Measurements from ENCODE around the gene ZNF91. TPM values are rescaled to one million over a fixed set of nuclear protein-coding genes. Genes with fewer than 3 reads are reported as not detected.
"Not testable (repeated sequence)": the region's sequence is repeated elsewhere in the genome, so short reads cannot be mapped to it uniquely, and the experiment has no call there.

The ZNF91 gene
- total RNA-seq, 1 experiment from 2014 or later: 0.58 TPM

- Histone ChIP-seq H3K9me3 (replicated peaks) (no peaks in the 10 kb centered on the region), H3K4me1 (replicated peaks) (no peaks in the 10 kb centered on the region), H3K27ac (no peak overlapping the region), H3K27me3 (replicated peaks) (no peaks in the 10 kb centered on the region), H3K4me3 (no peak overlapping the region), H3K36me3 (no peaks in the 10 kb centered on the region)
- DNase-seq (ENCODE audit: low read depth in 1 of 2, low spot score in 2 of 2): no peak
Observed at GRCh38 chr19:23382955-23383354, 12.3 kb downstream of the ZNF91 start.

GRCh38 chr19:23381114-23381513 is 14.2 kb downstream of the ZNF91 start:
- no peak overlapping the region for H3K4me3 ChIP-seq
- H3K9me3 ChIP-seq (replicated peaks): no peaks in the 10 kb centered on the region; the same call in 1 of the 2 replicates
- H3K27me3 ChIP-seq (replicated peaks): no peaks in the 10 kb centered on the region
- no peaks in the 10 kb centered on the region for H3K4me1 ChIP-seq (replicated peaks)
- no peaks in the 10 kb centered on the region for H3K36me3 ChIP-seq
- H3K27ac ChIP-seq: no peak overlapping the region
- no peak for DNase-seq (ENCODE audit: low read depth in 1 of 2, low spot score in 2 of 2)

- not testable (repeated sequence) for H3K36me3 ChIP-seq; H3K27ac ChIP-seq; H3K4me1 ChIP-seq (replicated peaks); H3K9me3 ChIP-seq (replicated peaks); H3K4me3 ChIP-seq; H3K27me3 ChIP-seq (replicated peaks); DNase-seq (ENCODE audit: low read depth in 1 of 2, low spot score in 2 of 2)
Observed at GRCh38 chr19:23379671-23380070, 15.6 kb downstream of the ZNF91 start.

DNA sequence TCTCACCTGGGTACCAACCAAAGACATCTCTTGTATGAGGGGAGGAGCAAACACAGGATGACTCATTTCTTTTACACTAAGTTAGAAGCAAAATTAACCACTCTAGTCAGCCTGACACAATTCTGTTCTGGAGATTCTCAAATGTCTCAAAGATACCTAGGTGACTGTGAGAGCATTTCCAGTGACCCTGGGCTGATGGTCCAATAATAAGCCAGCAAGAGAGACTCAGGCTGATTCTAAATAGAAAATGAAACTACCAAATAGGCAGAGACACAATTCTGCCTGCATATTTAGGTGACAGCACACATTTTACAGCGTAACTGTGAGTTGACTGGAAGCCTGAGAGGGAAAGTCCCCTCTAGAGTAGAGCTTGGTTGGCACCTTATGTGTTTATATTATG is 16.3 kb downstream of the ZNF91 start:
- H3K36me3 ChIP-seq: no peaks in the 10 kb centered on the region
- DNase-seq (ENCODE audit: low read depth in 1 of 2, low spot score in 2 of 2): no peak
- no peak overlapping the region for H3K4me3 ChIP-seq
- no peaks in the 10 kb centered on the region for H3K27me3 ChIP-seq (replicated peaks)
- H3K4me1 ChIP-seq (replicated peaks): no peaks in the 10 kb centered on the region
- H3K27ac ChIP-seq: no peak overlapping the region
- no peaks in the 10 kb centered on the region; the same call in 1 of the 2 replicates for H3K9me3 ChIP-seq (replicated peaks)

- Histone ChIP-seq H3K4me1 (replicated peaks) (no peaks in the 10 kb centered on the region), H3K9me3 (replicated peaks) (no peaks in the 10 kb centered on the region; the same call in 1 of the 2 replicates), H3K4me3 (no peak overlapping the region), H3K27ac (no peak overlapping the region), H3K36me3 (no peaks in the 10 kb centered on the region), H3K27me3 (replicated peaks) (no peaks in the 10 kb centered on the region)
- DNase-seq (ENCODE audit: low read depth in 1 of 2, low spot score in 2 of 2): no peak
Observed at GRCh38 chr19:23377276-23377675, 18.0 kb downstream of the ZNF91 start.

- peaks cover 3% of the 10 kb centered on the region; the same call in 1 of the 2 replicates for H3K9me3 ChIP-seq (replicated peaks)
- H3K4me1 ChIP-seq (replicated peaks): no peaks in the 10 kb centered on the region
- no peak overlapping the region for H3K4me3 ChIP-seq
- H3K27me3 ChIP-seq (replicated peaks): no peaks in the 10 kb centered on the region
- H3K27ac ChIP-seq: no peak overlapping the region
- no peaks in the 10 kb centered on the region for H3K36me3 ChIP-seq
- DNase-seq (ENCODE audit: low read depth in 1 of 2, low spot score in 2 of 2): no peak
Observed at GRCh38 chr19:23366437-23366836, 28.8 kb downstream of the ZNF91 start.

GRCh38 chr19:23366031-23366430 is 29.2 kb downstream of the ZNF91 start:
- H3K4me3 ChIP-seq; H3K27me3 ChIP-seq (replicated peaks); H3K9me3 ChIP-seq (replicated peaks): not testable (repeated sequence)

GRCh38 chr19:23365222-23365621 is 30.0 kb downstream of the ZNF91 start:
- Histone ChIP-seq H3K9me3 (replicated peaks) (peaks cover 3% of the 10 kb centered on the region; the same call in 1 of the 2 replicates), H3K4me3 (no peak overlapping the region), H3K27me3 (replicated peaks) (no peaks in the 10 kb centered on the region), H3K36me3 (no peaks in the 10 kb centered on the region), H3K4me1 (replicated peaks) (no peaks in the 10 kb centered on the region), H3K27ac (no peak overlapping the region)
- no peak for DNase-seq (ENCODE audit: low read depth in 1 of 2, low spot score in 2 of 2)

More at GRCh38 chr19:23366031-23366430, 29.2 kb downstream of the ZNF91 start:
- DNase-seq (ENCODE audit: low read depth in 1 of 2, low spot score in 2 of 2); H3K4me1 ChIP-seq (replicated peaks); H3K36me3 ChIP-seq; H3K27ac ChIP-seq: not testable (repeated sequence)

GRCh38 chr19:23361843-23362242 is 33.4 kb downstream of the ZNF91 start:
- not testable (repeated sequence) for H3K36me3 ChIP-seq; H3K4me3 ChIP-seq; H3K27ac ChIP-seq; DNase-seq (ENCODE audit: low read depth in 1 of 2, low spot score in 2 of 2); H3K9me3 ChIP-seq (replicated peaks); H3K4me1 ChIP-seq (replicated peaks); H3K27me3 ChIP-seq (replicated peaks)

- H3K9me3 ChIP-seq (replicated peaks): no peaks in the 10 kb centered on the region
- H3K27ac ChIP-seq: no peak overlapping the region
- no peaks in the 10 kb centered on the region for H3K27me3 ChIP-seq (replicated peaks)
- no peaks in the 10 kb centered on the region for H3K4me1 ChIP-seq (replicated peaks)
- DNase-seq (ENCODE audit: low read depth in 1 of 2, low spot score in 2 of 2): no peak
- H3K4me3 ChIP-seq: no peak overlapping the region
- H3K36me3 ChIP-seq: no peaks in the 10 kb centered on the region
Observed at GRCh38 chr19:23351806-23352205, 43.5 kb downstream of the ZNF91 start.

DNA sequence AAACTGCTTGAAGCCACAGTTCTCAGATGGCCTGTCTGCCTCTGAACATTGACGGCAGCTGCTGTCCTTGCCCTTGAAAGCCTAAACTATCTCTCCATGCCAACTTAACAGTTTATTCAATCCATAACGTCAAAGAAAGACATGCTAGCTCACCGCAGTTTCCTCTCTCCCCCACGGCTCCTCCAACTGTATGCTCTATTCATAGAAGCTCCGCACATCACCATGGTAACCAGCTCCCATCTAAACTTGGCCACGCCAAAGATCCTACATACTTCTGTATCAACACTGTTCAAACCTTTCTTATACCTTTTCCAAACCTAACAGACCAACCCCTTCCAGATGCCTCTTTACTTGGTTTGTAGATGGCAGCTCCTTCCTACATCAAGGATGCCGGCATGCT is 48.6 kb downstream of the ZNF91 start:
- DNase-seq (ENCODE audit: low read depth in 1 of 2, low spot score in 2 of 2): no peak
- no peaks in the 10 kb centered on the region for H3K27me3 ChIP-seq (replicated peaks)
- H3K36me3 ChIP-seq: no peaks in the 10 kb centered on the region
- H3K4me1 ChIP-seq (replicated peaks): no peaks in the 10 kb centered on the region
- no peaks in the 10 kb centered on the region; the same call in none of the 2 replicates for H3K9me3 ChIP-seq (replicated peaks)
- H3K27ac ChIP-seq: no peak overlapping the region
- H3K4me3 ChIP-seq: no peak overlapping the region

DNA sequence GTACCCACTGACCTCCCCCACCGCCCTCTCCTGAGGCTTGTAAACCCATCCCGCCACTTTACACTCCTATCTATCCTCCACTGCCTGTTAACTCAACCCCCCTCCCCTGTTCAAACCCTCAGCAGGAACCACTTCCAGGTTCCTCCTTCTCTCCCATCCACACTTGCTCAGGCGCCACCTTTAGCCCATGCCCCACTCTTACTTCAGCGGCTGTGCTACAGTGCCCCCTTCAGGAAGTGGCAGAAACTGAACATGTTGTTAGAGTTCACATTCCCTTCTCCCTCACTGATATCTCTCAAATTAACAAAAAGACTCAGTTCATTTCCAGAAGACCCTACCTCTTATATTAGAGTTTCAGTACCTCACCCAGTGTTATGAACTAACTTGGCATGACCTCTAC is 49.4 kb downstream of the ZNF91 start:
- Histone ChIP-seq H3K9me3 (replicated peaks) (no peaks in the 10 kb centered on the region; the same call in none of the 2 replicates), H3K27me3 (replicated peaks) (no peaks in the 10 kb centered on the region), H3K4me1 (replicated peaks) (no peaks in the 10 kb centered on the region), H3K4me3 (no peak overlapping the region), H3K36me3 (no peaks in the 10 kb centered on the region), H3K27ac (no peak overlapping the region)
- DNase-seq (ENCODE audit: low read depth in 1 of 2, low spot score in 2 of 2): no peak

DNA sequence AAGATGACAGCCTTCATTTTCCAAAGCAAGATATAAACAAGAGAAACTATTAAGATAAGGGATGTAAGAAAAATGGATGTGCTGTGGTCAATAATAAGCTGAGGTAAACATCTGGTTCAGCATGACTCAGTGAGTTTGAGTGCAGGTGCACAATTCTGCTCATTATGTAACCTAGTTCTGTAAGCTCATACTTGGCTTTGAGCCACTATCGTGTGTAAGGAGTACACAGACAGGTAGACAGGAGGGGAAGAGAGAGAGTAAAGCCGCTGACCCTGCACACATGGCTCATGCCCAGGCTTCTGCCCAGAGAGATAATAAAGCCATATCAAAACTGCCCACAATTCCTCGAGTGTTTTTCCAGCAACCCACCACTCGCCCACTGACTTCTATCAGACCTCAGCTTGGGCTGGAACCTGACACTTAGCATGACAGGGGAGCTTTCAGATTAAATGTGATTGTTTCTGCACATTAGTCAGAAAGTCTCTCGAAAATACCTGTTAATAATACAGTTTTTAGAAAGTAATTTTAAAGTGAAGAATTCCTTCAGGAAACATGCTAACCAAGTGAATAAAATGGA is 51.7 kb downstream of the ZNF91 start:
- Histone ChIP-seq H3K4me3 (no peak overlapping the region), H3K4me1 (replicated peaks) (no peaks in the 10 kb centered on the region), H3K27me3 (replicated peaks) (no peaks in the 10 kb centered on the region), H3K36me3 (no peaks in the 10 kb centered on the region), H3K27ac (no peak overlapping the region), H3K9me3 (replicated peaks) (no peaks in the 10 kb centered on the region; the same call in none of the 2 replicates)
- no peak for DNase-seq (ENCODE audit: low read depth in 1 of 2, low spot score in 2 of 2)

DNA sequence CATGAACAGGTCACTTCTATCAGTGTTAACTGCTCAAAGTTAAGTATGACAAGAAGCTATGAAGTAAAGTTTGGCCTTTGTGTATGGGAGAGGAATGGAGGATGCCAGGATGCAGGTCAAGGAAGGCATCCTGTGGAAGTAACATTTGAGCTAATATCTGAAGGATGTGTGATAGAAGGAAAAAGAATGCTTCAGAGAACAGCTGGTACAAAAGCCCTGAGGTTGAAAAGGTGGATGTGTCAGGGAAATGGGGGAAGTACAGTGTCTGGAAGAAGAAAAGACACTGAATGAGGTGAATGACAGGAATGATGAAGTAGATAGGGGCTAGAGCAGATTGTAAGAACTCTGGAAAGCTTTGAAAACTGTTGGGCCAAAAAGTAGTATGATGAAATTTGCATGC is 67.1 kb downstream of the ZNF91 start:
- no peaks in the 10 kb centered on the region for H3K9me3 ChIP-seq (replicated peaks)
- no peak overlapping the region for H3K4me3 ChIP-seq
- H3K4me1 ChIP-seq (replicated peaks): no peaks in the 10 kb centered on the region
- no peak overlapping the region for H3K27ac ChIP-seq
- DNase-seq (ENCODE audit: low read depth in 1 of 2, low spot score in 2 of 2): no peak
- no peaks in the 10 kb centered on the region for H3K27me3 ChIP-seq (replicated peaks)
- no peaks in the 10 kb centered on the region for H3K36me3 ChIP-seq

- Histone ChIP-seq H3K4me1 (replicated peaks) (no peaks in the 10 kb centered on the region), H3K27me3 (replicated peaks) (no peaks in the 10 kb centered on the region), H3K27ac (no peak overlapping the region), H3K9me3 (replicated peaks) (no peaks in the 10 kb centered on the region), H3K36me3 (no peaks in the 10 kb centered on the region), H3K4me3 (no peak overlapping the region)
- no peak for DNase-seq (ENCODE audit: low read depth in 1 of 2, low spot score in 2 of 2)
Observed at GRCh38 chr19:23321953-23322549, 73.2 kb downstream of the ZNF91 start.

Measured in SJSA1 (cell line).